H1 (cell line): Measurements from ENCODE around the gene PRRC2A.

Experiments
- BCL11A ChIP-seq, 2 experiments: IDR thresholded peaks; one replicate each; pipeline ENCODE4 v1.6.1; 2011; ENCODE audit warnings: low read depth in 2 of 2, low read length in 2 of 2, mild to moderate bottlenecking in 2 of 2
- CREB1 ChIP-seq: IDR thresholded peaks from 2 replicates; pipeline ENCODE4 v1.6.1; 2012; ENCODE audit warnings: inconsistent platforms
- CTCF ChIP-seq, 3 experiments: IDR thresholded peaks; 1 replicate in 2 of 3; 2 replicates in 1 of 3; pipeline versions ENCODE4 v1.5.1 to v1.6.1; 2011; ENCODE audit warnings: low read length in 3 of 3, mild to moderate bottlenecking in 3 of 3, inconsistent platforms in 2 of 3, low read depth in 1 of 3, moderate library complexity in 1 of 3; ENCODE audit not compliant: insufficient read depth in 1 of 3; ENCODE audit errors: control extremely low read depth in 1 of 3
- EP300 ChIP-seq, 2 experiments: IDR thresholded peaks; 1 replicate in 1 of 2; 2 replicates in 1 of 2; pipeline ENCODE4 v1.6.1; 2011 to 2012; ENCODE audit warnings: low read depth in 2 of 2, low read length in 2 of 2, mild to moderate bottlenecking in 2 of 2, borderline replicate concordance in 1 of 2, inconsistent platforms in 1 of 2, moderate library complexity in 1 of 2
- JUND ChIP-seq: IDR thresholded peaks from 2 replicates; pipeline ENCODE4 v1.6.1; 2011; ENCODE audit warnings: mild to moderate bottlenecking, improper control_type of control experiment, low read length
- KDM5A ChIP-seq: fragments of 200-600 bp; IDR thresholded peaks from 2 replicates; pipeline ENCODE4 v1.7.1; 2012; ENCODE audit warnings: mild to moderate bottlenecking, low read length, inconsistent platforms, mixed read lengths
- POLR2A ChIP-seq, 2 experiments: IDR thresholded peaks; 1 replicate in 1 of 2; 2 replicates in 1 of 2; pipeline ENCODE4 v1.6.1; 2011; ENCODE audit warnings: low read depth in 2 of 2, low read length in 2 of 2, mild to moderate bottlenecking in 2 of 2; ENCODE audit errors: control extremely low read depth in 1 of 2
- RAD21 ChIP-seq, 2 experiments: IDR thresholded peaks in 1 of 2; conservative IDR thresholded peaks in 1 of 2; 2 replicates each; pipeline ENCODE4 v1.6.1; 2011; ENCODE audit warnings: low read depth in 2 of 2, low read length in 2 of 2, improper control_type of control experiment in 1 of 2, inconsistent platforms in 1 of 2, mild to moderate bottlenecking in 1 of 2, moderate library complexity in 1 of 2
- SAP30 ChIP-seq: fragments of 300-600 bp; sonication (generic); IDR thresholded peaks from 2 replicates; pipeline ENCODE4 v1.7.1; 2012; ENCODE audit warnings: low read length, moderate library complexity, mild to moderate bottlenecking, inconsistent platforms; ENCODE audit not compliant: insufficient read depth, insufficient replicate concordance
- TCF12 ChIP-seq: IDR thresholded peaks from 2 replicates; pipeline ENCODE4 v1.6.1; 2011; ENCODE audit warnings: low read depth, mild to moderate bottlenecking, low read length
- YY1 ChIP-seq: IDR thresholded peaks from 2 replicates; pipeline ENCODE4 v1.6.1; 2011; ENCODE audit warnings: low read depth, mild to moderate bottlenecking, low read length

DNA sequence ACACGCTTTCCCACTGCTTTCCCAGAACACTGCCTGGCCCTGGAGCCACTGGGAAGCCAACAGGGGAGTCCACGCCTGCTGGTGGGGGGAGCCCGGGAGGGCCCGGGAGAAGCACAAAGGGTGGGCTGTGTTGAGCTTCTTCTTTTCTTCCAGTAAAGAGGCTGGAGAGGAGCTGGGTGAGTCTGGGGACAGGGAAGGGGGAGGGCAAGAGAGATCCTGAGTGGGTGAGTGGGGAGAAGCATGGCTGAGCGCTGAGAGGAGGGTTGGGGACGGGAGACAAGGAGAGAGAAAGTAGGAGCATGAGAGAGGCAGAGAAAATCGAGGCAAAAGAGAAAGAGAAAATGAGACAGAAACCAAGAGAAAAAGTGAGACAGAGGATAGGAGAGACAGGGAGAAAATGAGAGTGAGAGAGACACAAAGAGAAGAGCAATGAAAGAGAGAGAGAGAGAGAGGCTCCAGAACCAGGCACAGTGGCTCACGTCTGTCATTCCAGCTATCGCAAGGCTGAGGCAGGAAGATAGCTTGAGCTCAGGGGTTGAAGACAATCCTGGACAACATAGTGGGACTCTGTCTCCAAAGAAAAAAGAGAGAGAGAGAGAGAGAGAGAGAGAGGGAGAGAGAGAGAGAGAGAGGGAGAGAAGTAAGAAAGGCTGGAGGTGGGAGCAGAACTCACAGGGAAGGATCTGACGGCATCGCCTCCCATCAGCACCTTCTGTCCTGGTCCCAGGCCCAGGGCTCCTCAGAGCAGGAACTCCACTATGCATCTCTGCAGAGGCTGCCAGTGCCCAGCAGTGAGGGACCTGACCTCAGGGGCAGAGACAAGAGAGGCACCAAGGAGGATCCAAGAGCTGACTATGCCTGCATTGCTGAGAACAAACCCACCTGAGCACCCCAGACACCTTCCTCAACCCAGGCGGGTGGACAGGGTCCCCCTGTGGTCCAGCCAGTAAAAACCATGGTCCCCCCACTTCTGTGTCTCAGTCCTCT is 32.4 kb upstream of the PRRC2A start:
- TF ChIP-seq EP300 (IDR thresholded peaks at IDR 0.05; ENCODE audit: borderline replicate concordance in 1 of 2, low read depth in 2 of 2, low read length in 2 of 2) (no peak), SAP30 (no peak), TCF12 (no peak), POLR2A (IDR thresholded peaks at IDR 0.05; ENCODE audit: control extremely low read depth in 1 of 2, low read depth in 2 of 2, low read length in 2 of 2) (no peak), JUND (no peak), YY1 (no peak), CREB1 (no peak), BCL11A (IDR thresholded peaks at IDR 0.05; ENCODE audit: low read depth in 2 of 2, low read length in 2 of 2) (no peak), RAD21 (IDR thresholded peaks at IDR 0.05 in 1 of 2, conservative IDR thresholded peaks at IDR 0.05 in 1 of 2; ENCODE audit: low read depth in 2 of 2, low read length in 2 of 2) (no peak), KDM5A (no peak), CTCF (IDR thresholded peaks at IDR 0.05; ENCODE audit: control extremely low read depth in 1 of 3, insufficient read depth in 1 of 3, low read depth in 1 of 3, low read length in 3 of 3) (no peak)
